WTC11 (cell line): ENCODE data around the gene NAT9. TPM values are rescaled to one million over a fixed set of nuclear protein-coding genes. Genes with fewer than 3 reads are reported as not detected.

ENCODE experiments used
- ATAC-seq: fragments of 200-7000 bp; cut with Tn5 transposase; 2 replicates; pipeline ENCODE4 v1.10.0; 2021; ENCODE audit warnings: mild to moderate bottlenecking, moderate library complexity
- CTCF ChIA-PET: fragments of 300-600 bp; sonication (Branson Sonifier 250); formaldehyde crosslinking; loops from one replicate; lab custom pipeline; 2021; ENCODE audit warnings: antibody characterized with exemption; lab: Charles Lee
- POLR2A ChIA-PET: fragments of 350-600 bp; sonication (Branson Sonifier 250); formaldehyde crosslinking; loops from one replicate; lab custom pipeline; 2021; ENCODE audit warnings: antibody characterized with exemption; lab: Charles Lee
- DNase-seq: peaks from one replicate; pipeline ENCODE4 v3.0.0; 2021; ENCODE audit warnings: low spot score
- H3K27ac Mint-ChIP-seq: 2 replicates; pipeline ENCODE4 v1.8.0; 2021; ENCODE audit warnings: mixed read lengths
- H3K27me3 Mint-ChIP-seq: 2 replicates; pipeline ENCODE4 v1.8.0; 2021; ENCODE audit warnings: low read depth, mild to moderate bottlenecking, moderate library complexity, mixed read lengths
- H3K36me3 Mint-ChIP-seq: 2 replicates; pipeline ENCODE4 v1.8.0; 2021; ENCODE audit warnings: mixed read lengths
- H3K4me1 Mint-ChIP-seq: 2 replicates; pipeline ENCODE4 v1.8.0; 2022; ENCODE audit warnings: mixed read lengths
- H3K4me3 Mint-ChIP-seq: 2 replicates; pipeline ENCODE4 v1.8.0; 2021; ENCODE audit warnings: mild to moderate bottlenecking, moderate library complexity, mixed read lengths
- H3K9me3 Mint-ChIP-seq: 2 replicates; pipeline ENCODE4 v1.8.0; 2021; ENCODE audit warnings: mixed read lengths
- ARID4B ChIP-seq: sonication (generic); formaldehyde crosslinking; IDR thresholded peaks from 2 replicates; pipeline ENCODE4 v1.8.0; 2023; ENCODE audit warnings: missing genetic modification reagents, mild to moderate bottlenecking, borderline replicate concordance
- CBFB ChIP-seq: sonication (generic); formaldehyde crosslinking; IDR thresholded peaks from 2 replicates; pipeline ENCODE4 v1.8.1; 2022; ENCODE audit warnings: mild to moderate bottlenecking, low read depth, missing genetic modification reagents
- E2F4 ChIP-seq: sonication (generic); formaldehyde crosslinking; IDR thresholded peaks from 2 replicates; pipeline ENCODE4 v1.8.1; 2022; ENCODE audit warnings: low read depth, mild to moderate bottlenecking, moderate library complexity, missing genetic modification reagents, borderline replicate concordance
- EMX1 ChIP-seq: fragments of 250-450 bp; sonication (Bioruptor Pico); IDR thresholded peaks from 2 replicates; pipeline ENCODE4 v1.8.0; 2021; ENCODE audit warnings: mild to moderate bottlenecking
- FOXP4 ChIP-seq: sonication (generic); formaldehyde crosslinking; IDR thresholded peaks from 2 replicates; pipeline ENCODE4 v1.8.0; 2022; ENCODE audit warnings: mild to moderate bottlenecking, missing genetic modification reagents
- GRHL2 ChIP-seq: fragments of 250-450 bp; sonication (Bioruptor Pico); IDR thresholded peaks from 2 replicates; pipeline ENCODE4 v1.8.0; 2022; ENCODE audit warnings: mild to moderate bottlenecking, moderate library complexity; ENCODE audit not compliant: insufficient replicate concordance, severe bottlenecking
- HMGA2 ChIP-seq: fragments of 250-450 bp; sonication (Bioruptor Pico); IDR thresholded peaks from 2 replicates; pipeline ENCODE4 v1.4.0; 2021; ENCODE audit warnings: mild to moderate bottlenecking, moderate library complexity
- IRF1 ChIP-seq: sonication (generic); formaldehyde crosslinking; IDR thresholded peaks from 2 replicates; pipeline ENCODE4 v1.8.0; 2023; ENCODE audit warnings: missing genetic modification reagents
- IRF2 ChIP-seq: sonication (generic); formaldehyde crosslinking; IDR thresholded peaks from 2 replicates; pipeline ENCODE4 v1.8.0; 2022; ENCODE audit warnings: low read depth, missing genetic modification reagents, borderline replicate concordance
- JUN ChIP-seq: sonication (generic); formaldehyde crosslinking; IDR thresholded peaks from 2 replicates; pipeline ENCODE4 v1.8.0; 2023; ENCODE audit warnings: mild to moderate bottlenecking, missing genetic modification reagents
- OVOL2 ChIP-seq: fragments of 250-450 bp; sonication (Bioruptor Pico); IDR thresholded peaks from 2 replicates; pipeline ENCODE4 v1.9.0; 2021; ENCODE audit warnings: mild to moderate bottlenecking, borderline replicate concordance
- PREB ChIP-seq: sonication (generic); formaldehyde crosslinking; IDR thresholded peaks from 2 replicates; pipeline ENCODE4 v1.8.1; 2022; ENCODE audit warnings: mild to moderate bottlenecking, missing genetic modification reagents, moderate library complexity, borderline replicate concordance
- SMAD4 ChIP-seq: sonication (generic); formaldehyde crosslinking; IDR thresholded peaks from 2 replicates; pipeline ENCODE4 v1.8.0; 2022; ENCODE audit warnings: mild to moderate bottlenecking, missing genetic modification reagents
- SP1 ChIP-seq: sonication (generic); formaldehyde crosslinking; conservative IDR thresholded peaks from 2 replicates; pipeline ENCODE4 v1.8.1; 2022; ENCODE audit warnings: missing genetic modification reagents
- TEAD1 ChIP-seq: sonication (generic); formaldehyde crosslinking; IDR thresholded peaks from 2 replicates; pipeline ENCODE4 v1.8.0; 2022; ENCODE audit warnings: mild to moderate bottlenecking, missing genetic modification reagents
- TEAD4 ChIP-seq: sonication (generic); formaldehyde crosslinking; IDR thresholded peaks from 2 replicates; pipeline ENCODE4 v1.8.0; 2022; ENCODE audit warnings: mild to moderate bottlenecking, missing genetic modification reagents
- USF1 ChIP-seq: sonication (generic); formaldehyde crosslinking; IDR thresholded peaks from 2 replicates; pipeline ENCODE4 v1.8.0; 2022; ENCODE audit warnings: mild to moderate bottlenecking, missing genetic modification reagents
- ZNF532 ChIP-seq: fragments of 250-450 bp; sonication (Bioruptor Pico); IDR thresholded peaks from 2 replicates; pipeline ENCODE4 v1.9.0; 2021; ENCODE audit warnings: mild to moderate bottlenecking, borderline replicate concordance
- ZSCAN18 ChIP-seq: fragments of 250-450 bp; sonication (Bioruptor Pico); IDR thresholded peaks from 2 replicates; pipeline ENCODE4 v2.1.2; 2022; ENCODE audit warnings: mild to moderate bottlenecking, moderate library complexity
- total RNA-seq: library from RNA; stranded (reverse); gene quantifications from 3 replicates; pipeline ENCODE4 v1.2.3, GENCODE V29; 2021

Gene NAT9
- total RNA-seq, 1 experiment from 2014 or later = 67.1 TPM

GRCh38 chr17:74796211-74796610 lies 20.1 kb upstream of the NAT9 start (continued):
- TF ChIP-seq SMAD4 (CRISPR knock-in tag) = no peak
- TF ChIP-seq, all 79 proteins: peak for 0

GRCh38 chr17:74795327-74796020 lies 19.3 kb upstream of the NAT9 start:
- ATAC-seq (no peak), DNase-seq (no peak)
- ChIA-PET CTCF (no interaction called here), POLR2A (no interaction called here)
- Mint-ChIP-seq H3K9me3 (no peaks in the 10 kb centered on the region), H3K27me3 (no peaks in the 10 kb centered on the region), H3K27ac (no peak overlapping the region), H3K4me1 (peaks cover 2% of the 10 kb centered on the region; the same call in 1 of the 2 replicates), H3K36me3 (peaks cover 19% of the 10 kb centered on the region), H3K4me3 (no peak overlapping the region)
- TF ChIP-seq ARID4B (no peak), TEAD1 (CRISPR knock-in tag) (no peak), GRHL2 (CRISPR knock-in tag) (no peak), TEAD4 (CRISPR knock-in tag) (no peak), ZSCAN18 (no peak), SP1 (CRISPR knock-in tag) (no peak), CBFB (CRISPR knock-in tag) (no peak), IRF2 (CRISPR knock-in tag) (no peak), PREB (CRISPR knock-in tag) (no peak), ZNF532 (CRISPR knock-in tag) (no peak), JUN (CRISPR knock-in tag) (no peak), EMX1 (CRISPR knock-in tag) (no peak), FOXP4 (CRISPR knock-in tag) (no peak), USF1 (no peak), HMGA2 (CRISPR knock-in tag) (no peak), IRF1 (no peak), OVOL2 (CRISPR knock-in tag) (no peak), E2F4 (CRISPR knock-in tag) (no peak)
